Activated CD8-positive, alpha-beta memory T cell treated with anti-CD3 and anti-CD28 coated beads, Interleukin-2, amount 50 U/mL, for 24 hours (primary cell): ENCODE measurements around the gene TOR1B.

Experiments
- DNase-seq: peaks from one replicate; pipeline ENCODE4 v3.0.0-alpha.2; 2020; ENCODE audit errors: extremely low read depth

TOR1B gene

DNA sequence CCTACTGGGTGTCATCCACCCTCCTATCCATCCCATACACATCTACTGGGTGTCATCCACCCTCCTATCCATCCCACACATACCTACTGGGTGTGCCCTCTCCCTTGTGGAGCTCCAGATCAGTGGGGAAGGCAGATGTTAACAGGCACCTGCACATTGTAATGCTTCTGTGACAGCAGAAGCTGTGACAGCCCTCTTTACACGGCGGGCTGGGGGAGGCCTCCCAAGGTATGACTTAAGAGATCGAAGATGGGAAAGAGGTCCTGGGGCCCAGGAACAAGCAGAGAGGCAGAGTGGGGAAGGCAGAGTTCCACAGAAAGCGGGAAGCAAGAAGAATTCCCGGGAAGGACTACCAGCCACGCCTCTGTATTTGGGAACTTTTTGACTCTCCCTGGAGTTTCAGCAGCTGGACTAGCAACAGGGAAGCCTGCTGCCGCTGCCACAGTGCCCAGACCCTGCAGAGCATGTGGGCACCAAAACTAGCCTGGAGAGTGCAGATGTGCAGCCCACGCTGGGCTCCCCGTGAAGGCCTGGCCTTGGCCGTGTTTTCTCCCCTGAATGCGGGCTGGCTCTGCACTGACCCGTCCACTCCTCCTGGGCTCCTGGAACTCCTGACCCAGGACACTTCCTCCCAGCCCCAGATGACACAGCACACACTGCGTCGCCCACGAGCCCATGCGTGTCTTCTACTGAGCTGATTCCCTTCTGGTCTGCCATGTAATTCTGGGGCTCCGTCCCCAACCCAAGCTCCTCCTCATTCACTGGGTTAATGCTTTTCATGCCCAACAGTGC is 11.6 kb downstream of the TOR1B start:
- DNase-seq: no peak

DNA sequence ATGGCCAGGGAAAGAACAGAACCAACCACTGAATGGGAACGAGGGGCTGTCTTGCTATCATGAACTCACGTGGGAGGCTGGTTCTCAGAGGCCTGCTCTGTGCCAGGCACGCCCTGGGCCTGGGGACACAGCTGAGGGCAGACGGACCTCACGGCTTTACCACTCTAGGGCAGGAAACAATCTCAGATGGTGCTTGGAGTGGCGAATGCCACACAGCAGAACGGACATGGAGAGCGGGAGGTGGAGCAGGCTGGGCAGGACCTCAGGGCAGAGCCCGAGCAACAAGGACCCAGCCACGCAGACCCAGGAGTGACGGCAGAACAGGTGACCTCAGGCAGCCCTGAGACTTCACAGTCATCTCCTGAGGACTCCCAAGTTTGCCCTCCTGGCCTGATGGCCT is 12.3 kb downstream of the TOR1B start:
- DNase-seq: no peak

DNA sequence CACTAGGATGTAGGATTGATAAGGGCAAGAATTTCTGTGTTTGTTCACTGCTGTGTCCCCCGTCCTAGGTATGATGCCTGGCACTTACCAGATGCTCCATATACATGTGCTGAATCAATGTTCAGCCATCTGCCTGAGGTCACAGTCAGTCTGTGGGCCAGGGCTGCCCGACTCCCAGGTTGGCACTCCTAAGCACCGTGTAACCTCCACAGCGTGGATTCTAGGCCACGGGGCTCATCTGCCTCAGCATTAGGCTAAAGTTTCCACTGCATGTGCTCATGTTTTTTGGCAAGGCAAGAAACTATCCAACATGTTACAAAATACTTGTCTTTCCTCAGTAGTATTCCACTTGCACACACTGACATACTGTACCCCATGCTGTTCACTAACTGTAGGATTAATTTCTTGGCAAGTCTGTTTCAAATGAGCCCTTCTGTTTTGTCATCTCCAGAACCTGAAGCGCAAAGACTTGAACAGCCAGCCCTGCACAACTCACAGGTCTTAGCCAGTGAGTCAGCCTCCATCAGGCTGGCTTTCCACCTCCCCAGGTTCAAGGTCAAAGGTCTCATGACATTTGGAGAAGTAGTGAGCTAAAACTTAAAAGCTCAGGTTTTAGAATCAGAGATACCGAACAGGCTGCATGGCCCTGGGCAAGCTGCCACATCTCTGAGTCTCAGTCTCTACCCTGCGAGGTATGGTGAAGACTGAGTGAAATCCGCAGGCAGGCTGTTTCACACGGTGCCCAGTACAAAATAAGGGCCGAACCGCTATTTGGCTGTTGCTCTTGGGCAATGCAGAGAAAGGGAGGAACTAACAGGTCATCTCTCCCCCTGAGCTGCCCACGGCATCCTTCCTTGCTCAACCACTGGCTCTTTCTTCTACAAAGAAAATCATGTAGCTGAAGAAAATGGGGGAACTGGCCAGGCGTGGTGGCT is 13.8 kb downstream of the TOR1B start:
- no peak for DNase-seq

DNA sequence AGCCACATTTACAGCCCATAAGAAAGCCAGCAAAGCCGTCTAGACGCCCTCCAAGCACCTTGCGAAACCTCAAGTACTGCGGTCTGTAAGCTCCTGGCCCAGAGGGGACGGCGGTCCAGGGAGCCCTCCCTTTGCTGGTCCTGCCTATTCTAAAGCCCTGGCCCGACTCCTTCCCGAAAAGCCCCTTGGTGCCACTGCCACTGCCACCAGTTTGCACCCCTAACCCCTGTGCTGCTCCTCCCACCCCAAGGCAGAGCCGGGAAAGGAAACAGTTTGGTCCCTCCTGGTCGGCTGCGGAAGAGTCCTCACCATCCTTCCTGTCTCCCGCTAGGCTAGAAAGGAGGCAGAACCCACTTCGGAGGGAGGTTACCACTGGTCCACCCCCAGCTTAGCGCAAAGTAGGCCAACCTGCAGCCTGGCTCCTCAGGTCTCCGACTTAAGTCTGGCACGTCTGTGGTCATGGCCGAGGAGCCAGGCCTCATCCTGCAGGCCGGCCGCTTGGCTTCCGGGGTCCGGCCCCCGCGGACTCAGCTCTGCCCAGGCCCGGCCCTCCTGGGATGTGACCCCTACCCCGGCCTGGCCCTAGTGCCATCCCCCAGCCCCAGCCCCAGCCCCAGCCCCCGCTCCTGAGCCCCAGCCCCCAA is 20.0 kb downstream of the TOR1B start:
- no peak for DNase-seq

DNA sequence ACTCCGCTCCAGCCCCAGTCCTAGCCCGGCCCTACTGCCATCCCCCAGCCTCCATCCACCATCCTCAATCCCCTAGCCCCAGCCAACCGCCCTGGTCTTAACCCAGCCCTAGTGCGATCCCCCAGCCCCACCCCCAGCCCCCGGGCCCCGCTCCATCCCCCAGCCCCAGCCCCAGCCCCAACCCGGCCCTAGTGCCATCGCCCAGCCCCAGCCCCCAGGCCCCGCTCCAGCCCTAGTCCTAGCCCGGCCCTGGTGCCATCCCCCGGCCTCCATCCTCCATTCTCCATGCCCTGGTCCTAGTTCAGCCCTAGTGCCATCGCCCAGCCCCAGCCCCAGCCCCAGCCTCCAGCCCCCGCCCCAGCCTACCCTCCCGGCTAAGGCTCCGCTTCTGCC is 20.6 kb downstream of the TOR1B start:
- DNase-seq: no peak

DNA sequence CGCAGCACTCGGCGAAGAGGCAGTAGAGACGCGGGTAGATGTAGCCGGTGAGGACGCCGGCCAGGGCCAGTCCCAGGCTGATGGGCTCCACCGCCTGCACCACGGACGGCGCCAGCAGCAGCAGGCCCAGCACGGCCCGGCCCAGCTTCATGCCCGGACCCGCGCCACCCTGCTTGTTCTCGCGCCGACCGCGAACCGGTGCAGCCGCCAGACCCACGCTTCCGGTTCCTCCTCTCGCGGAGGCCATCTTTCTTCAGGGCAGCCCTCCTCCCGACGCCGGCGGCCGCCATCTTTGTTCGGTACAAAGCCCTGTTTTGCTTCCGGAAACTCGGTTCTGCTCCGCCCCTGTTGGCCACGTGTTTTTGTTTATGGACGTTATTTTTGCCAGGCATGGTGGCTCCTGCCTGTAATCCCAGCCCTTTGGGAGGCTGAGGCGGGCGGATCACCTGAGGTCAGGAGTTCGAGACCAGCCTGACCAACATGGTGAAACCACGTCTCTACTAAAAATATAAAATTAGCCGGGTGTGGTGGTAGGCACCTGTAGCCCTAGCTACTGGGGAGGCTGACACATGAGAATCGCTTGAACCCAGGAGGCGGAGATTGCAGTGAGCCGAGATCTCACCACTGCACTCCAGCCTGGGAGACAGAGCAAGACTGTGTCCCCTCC is 21.1 kb downstream of the TOR1B start, which contains the start of gene TOR1A:
TOR1A (minus strand) TSS at position 202 of the 667 bp plus-strand sequence; CDS start at position 151, 51 bp downstream.
- peak; percentile 88 for DNase-seq

DNA sequence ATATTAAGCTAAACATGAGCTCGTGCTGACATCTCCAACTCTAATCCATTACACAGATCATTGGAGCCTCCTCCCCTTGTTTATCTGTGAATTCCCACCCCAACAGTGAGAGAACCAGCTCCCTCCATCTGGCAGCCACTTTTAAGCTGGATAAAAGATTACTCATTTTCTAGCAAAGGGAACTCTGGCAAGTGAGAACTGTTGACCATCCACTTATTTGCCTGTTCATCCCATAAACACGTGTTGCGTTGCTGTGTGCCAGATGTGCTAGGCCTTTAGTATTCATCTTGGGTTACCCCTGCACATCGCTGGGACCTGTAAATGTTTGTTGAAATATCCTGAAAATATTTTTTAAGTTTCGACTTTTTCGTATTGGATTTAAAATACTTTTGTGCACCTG is 23.4 kb downstream of the TOR1B start:
- DNase-seq: no peak

DNA sequence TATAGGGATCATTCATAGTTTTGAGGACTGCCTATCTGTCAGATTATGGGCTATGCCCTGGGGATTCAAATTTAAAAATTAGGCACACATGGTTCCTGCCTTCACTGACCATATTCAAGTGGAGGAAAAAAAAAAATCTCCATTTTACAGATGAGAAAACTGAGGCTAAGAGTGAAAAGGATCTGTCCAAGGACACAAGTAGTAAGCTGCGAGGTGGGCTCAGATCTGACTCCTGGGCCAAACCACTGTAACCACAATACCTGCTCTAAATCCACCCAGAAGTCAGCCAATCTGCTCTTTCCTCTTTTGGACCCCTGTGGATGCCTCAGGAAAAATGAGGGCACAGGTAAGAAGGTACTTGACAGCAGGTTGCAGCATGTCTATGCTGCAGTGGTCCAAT is 23.8 kb downstream of the TOR1B start:
- no peak for DNase-seq

DNA sequence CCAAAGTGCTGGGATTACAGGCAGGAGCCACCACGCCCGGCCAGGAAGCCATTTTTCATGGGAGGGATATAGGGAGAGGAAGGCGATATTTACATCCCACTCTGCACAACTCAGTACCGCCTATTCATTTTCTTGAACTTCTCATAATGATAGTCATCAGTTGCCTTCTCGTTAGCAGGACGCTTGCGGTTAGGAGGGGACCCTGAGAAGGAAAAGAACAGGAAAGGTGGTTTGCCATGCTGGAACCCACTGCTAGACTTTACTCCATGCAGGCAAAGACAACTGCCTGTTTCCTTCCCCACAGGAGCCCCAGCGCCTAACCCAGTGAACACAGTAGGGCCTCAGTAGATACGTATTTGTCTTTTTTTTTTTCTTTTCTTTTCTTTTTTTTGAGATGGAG is 25.1 kb downstream of the TOR1B start:
- DNase-seq: no peak

DNA sequence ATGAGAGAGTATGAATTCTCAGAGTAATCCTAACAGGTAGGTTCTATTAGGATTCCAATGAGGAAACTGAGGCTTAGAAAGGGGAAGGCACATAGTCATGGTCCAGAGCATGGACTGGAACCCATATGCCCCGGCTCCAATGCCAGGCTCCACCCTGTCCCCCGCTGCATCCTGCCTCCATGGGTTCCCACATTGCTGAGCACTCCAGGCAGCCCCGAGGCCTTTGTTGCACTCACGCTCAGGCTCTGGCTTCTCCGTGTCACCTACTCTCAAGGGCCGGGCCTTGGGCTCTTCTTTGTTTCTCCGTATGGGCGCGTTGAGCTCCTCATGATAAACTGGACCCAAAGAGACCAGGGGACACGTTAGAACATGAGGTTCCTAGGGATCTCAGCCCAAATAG is 26.0 kb downstream of the TOR1B start:
- no peak for DNase-seq

DNA sequence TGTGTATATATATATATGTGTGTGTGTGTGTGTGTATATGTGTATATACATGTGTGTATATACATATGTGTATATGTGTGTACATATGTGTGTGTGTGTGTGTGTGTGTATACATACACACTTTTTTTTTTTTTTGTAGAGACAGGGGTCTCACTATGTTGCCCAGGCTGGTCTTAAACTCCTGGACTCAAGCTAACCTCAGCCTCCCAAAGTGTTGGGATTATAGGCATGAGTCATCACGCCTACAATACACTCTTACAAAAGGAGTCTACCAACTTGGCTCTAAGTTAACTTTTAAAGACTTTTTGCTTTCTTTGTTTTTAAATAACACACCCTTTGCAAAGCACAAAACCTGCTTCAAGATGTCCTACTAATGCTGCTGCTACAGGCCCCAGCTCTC is 30.0 kb downstream of the TOR1B start:
- no peak for DNase-seq

DNA sequence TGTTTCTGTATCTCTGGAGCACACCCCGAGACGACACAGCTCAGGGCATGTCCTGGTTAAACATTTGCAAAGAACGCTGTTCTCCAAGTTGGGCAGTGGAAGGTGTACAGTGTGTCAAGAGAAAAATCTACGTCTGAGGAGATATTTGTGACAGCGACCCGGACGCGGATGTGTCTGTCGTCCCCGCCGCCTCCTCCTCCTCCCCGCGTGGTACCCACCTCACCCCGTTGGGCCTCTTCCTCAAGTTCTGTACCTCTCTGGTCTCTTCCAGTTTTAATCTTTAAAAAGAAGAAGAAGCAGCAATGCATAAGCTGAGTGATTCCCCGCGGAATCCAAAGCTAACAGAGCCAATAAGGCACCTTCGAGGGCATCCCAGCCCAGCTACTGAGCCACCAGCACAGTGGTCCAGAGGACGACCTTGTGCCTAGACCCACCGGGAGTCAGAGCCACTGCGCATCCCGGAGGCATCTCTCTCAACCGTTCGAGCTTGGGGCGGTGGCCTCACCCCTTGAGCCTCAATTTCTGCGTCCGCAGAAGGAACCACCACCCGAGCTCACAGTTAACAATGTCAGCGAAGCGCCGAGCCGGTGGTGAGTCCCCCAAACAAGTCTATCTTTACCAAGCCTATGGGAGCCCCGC is 31.6 kb downstream of the TOR1B start:
- DNase-seq: no peak

DNA sequence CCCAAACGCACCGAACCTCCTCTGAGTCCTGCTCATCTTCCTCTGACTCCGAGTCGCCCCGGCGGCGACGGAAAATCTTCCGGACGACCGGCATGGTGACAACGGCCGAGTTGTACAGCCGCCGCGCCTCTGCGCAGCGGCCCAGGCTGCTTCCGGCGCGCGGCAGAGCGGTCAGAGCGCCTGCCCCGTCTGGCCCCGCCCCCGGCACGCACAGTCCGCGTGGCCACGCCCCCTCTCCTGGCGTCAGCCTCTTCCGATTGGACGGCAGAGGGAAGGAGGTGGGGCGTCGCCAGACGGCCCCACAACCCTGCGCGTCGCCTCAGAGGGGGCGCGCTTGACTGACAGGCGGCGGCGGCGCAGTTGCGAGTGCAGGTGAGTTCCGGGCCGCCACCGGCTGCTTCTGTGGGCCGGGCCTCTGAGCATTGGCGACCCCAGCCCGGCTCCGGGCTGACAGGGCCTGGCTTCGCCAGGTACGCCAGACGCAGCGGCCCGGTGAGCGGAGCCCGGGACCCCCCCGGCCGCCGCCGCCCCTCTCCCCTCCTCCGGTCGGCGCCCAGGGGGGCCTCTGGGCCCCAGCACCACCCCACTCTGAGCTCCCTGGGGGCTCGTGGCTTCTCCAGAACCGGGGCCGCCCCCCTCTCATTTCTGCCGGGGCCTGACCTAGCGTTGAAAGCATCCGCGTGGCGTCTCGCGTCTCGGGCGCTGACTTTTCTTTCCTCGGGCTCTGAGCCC is 32.3 kb downstream of the TOR1B start, which contains the start of the genes C9orf78 and USP20:
C9orf78 (minus strand) TSS at position 148 of the 732 bp plus-strand sequence; CDS start at position 94, 54 bp downstream.
USP20 (plus strand) TSS at position 331 of the 732 bp plus-strand sequence. CDS start 17,098 bp downstream, outside the sequence.
- DNase-seq: peak; percentile 87

DNA sequence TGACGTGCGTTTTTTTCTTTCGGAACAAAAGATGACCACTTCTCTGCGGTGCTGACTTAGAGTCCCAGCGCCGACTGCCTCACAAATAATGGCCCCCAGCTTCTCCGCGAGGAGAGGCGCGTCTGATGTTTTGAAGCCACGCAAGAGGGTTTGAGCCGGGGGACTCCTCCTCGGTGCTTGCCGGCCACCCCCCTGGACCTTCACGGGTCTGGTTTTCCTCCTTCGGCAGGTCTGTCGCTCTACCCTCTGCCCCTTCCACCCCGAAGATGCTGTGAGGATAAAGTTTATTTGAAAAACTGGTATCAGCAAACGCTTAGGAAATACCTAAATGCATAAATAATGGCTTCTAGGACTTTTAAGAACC is 32.9 kb downstream of the TOR1B start:
- DNase-seq: no peak

DNA sequence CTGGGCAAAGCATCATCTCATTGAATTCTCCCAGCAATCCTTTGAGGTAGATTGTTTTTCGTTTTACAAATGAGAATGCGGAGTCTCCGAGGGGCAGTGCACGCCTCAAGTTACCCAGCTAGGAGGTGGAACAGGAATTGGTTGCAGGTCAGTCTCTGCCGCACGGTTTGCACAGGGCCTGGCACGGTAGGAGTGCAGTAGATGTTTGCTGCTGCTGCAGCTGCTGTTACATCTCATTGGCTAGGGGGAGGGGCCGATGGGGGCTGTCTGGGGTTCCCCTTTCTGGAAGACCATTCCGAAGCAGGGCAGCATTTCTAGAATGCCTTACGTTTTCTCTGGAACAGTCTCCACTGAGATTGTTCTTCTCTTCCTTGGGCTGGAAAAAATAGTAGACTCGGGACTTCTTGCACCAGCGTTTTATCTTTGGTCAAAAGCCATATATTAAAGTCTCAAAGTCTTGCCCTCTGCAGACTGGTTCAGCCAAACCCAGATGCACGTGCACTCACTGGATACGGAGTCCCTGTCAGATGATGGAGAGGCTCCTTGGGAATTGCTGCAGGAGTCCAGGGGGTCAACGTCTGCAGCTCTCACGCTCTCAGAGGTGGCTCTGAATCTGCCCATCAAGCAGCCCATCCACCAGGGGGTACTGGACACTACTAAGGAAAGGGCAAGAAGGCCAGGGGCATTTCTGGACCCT is 33.5 kb downstream of the TOR1B start:
- no peak for DNase-seq

DNA sequence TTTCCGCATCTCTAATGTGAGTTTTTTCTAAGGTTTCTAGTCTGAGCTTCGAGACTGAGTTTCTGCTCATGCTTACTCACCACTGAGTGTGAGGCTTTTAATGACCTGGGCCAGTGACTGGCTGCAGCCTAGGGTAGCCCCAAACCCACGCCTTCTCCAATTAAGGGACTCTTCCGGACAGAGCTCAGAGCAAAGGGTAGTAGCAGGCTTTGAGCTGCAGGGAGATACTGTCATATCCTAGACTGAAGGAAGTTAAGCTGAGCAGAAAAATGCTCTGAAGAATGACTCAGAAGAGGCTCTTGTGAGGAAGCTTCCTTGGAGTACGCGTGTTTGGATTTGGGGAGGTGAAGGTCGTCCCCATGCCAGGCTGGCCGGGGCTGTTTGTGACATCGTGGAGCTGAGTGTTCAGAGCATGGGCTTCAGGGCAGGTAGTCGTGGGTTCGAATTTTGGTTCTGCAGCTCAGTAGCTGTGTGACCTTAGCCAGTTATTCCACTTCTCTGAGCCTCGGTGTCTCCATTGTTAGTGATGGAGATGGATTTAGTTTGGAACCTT is 35.8 kb downstream of the TOR1B start:
- no peak for DNase-seq

DNA sequence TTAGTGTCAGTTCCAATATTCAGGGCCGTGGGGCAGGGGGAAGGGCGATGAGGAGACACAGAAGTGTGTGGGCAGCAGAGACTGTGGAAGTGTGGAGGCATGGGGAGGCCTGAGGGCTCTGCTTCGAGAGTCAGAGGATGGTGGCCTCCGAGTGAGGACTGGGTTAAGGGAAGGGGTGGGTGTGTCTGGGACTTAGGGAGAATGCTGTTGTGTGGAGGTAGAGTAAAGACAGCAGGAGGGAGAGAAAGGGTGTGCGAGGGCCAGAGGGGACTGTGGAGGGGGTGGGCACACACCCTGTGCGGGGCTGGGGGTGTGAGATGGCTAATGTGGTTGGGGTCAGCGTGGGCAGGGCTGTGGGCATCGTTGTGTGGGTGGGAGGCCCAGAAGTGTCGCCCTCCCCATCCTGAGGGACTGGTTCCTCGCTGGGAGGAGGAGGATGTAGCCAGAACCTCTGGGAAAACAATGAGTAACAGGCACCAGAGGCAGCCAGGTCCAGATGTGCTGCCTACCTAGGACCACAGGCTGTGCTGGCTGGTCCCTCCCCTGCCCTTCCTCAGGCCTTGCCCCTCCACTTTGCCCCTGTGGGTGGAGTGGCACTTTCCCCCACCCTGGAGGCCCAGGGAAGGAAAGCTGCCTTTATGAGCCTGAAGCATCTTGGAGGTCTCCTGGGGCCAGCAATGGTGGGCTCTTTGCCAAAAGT is 36.5 kb downstream of the TOR1B start:
- DNase-seq: no peak

DNA sequence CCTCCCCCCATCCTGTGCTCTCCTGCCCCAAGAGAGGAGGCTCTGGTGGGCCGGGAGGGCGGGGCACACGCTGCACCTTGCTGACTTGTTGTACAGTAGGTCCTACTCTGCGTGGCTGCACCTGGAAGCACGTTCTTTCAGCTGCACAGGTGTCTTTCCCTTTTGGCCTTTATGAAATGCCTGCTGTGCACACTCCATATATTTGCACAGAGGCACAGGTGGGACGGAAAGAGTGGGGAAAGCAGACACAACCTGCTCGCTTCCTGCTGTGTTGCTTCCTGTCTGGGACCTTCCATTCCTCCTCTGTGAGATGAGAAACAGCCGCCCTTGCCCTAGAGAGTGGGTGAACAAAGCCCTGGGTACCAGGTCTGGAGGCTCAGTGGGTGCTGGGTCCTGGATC is 37.0 kb downstream of the TOR1B start:
- DNase-seq: no peak

DNA sequence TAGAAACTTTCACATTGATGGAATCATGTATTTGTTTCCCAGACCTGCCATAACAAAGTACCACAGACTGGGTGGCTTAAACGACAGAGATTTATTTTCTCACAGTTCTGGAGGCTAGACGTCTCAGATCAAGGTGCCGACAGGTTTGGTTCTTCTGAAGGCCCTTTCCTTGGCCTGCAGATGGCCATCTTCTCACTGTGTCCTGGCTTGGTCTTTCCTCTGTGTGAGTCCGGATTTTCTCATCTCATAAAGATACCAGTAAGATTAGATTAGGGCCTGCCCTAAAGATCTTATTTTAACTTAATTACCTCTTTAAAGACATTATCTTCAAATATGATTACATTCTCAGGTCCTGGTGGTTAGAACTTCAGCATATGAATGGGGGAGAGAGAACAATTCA is 38.1 kb downstream of the TOR1B start:
- no peak for DNase-seq
